NCI-H82 (cell line): ENCODE data around the gene KRT81.

Experiments used
- DNase-seq: peaks from one replicate; lab custom pipeline; 2025; lab: John Stamatoyannopoulos, UW

Gene KRT81

GRCh38 chr12:52253391-52254179, 37.7 kb downstream of the KRT81 start:
- no peak for DNase-seq

- DNase-seq = no peak
These were observed 38.5 kb downstream of the KRT81 start for GRCh38 chr12:52252728-52253343.

- peak; percentile 8 for DNase-seq
These were observed 39.1 kb downstream of the KRT81 start for GRCh38 chr12:52252175-52252615.

GRCh38 chr12:52251367-52252051, 39.8 kb downstream of the KRT81 start:
- no peak for DNase-seq

- DNase-seq = no peak
These were observed 41.0 kb downstream of the KRT81 start for GRCh38 chr12:52250048-52250990.

GRCh38 chr12:52249511-52250047, 41.8 kb downstream of the KRT81 start:
- no peak for DNase-seq

- DNase-seq = no peak
These were observed 42.5 kb downstream of the KRT81 start for GRCh38 chr12:52248541-52249461.

- peak; percentile 49 for DNase-seq
These were observed 43.5 kb downstream of the KRT81 start for GRCh38 chr12:52247622-52248540.

GRCh38 chr12:52246720-52247621, 44.4 kb downstream of the KRT81 start:
- DNase-seq = peak; percentile 69

GRCh38 chr12:52245962-52246569, 45.3 kb downstream of the KRT81 start:
- no peak for DNase-seq

GRCh38 chr12:52245259-52245961, 45.9 kb downstream of the KRT81 start:
- no peak for DNase-seq

GRCh38 chr12:52244615-52244994, 46.7 kb downstream of the KRT81 start:
- no peak for DNase-seq

- peak; percentile 23 for DNase-seq
These were observed 47.3 kb downstream of the KRT81 start for GRCh38 chr12:52243856-52244614.

GRCh38 chr12:52243259-52243855, 48.0 kb downstream of the KRT81 start:
- DNase-seq = no peak

GRCh38 chr12:52242442-52243258, 48.7 kb downstream of the KRT81 start:
- no peak for DNase-seq
